HEK293 (cell line): Measurements from ENCODE around the gene P2RY6.

Source experiments
- IKZF3 ChIP-seq: fragments of 450-650 bp; IDR thresholded peaks from 2 replicates; pipeline ENCODE4 v1.5.0; 2018; ENCODE audit warnings: missing biosample characterization, mild to moderate bottlenecking, missing genetic modification characterization, moderate library complexity
- ZBTB1 ChIP-seq: fragments of 450-650 bp; formaldehyde crosslinking; IDR thresholded peaks from 2 replicates; pipeline ENCODE4 v1.5.1; 2016; ENCODE audit warnings: missing biosample characterization, missing genetic modification characterization
- ZBTB20 ChIP-seq: fragments of 450-650 bp; formaldehyde crosslinking; IDR thresholded peaks from 2 replicates; pipeline ENCODE4 v1.5.1; 2016; ENCODE audit warnings: missing biosample characterization, missing genetic modification characterization
- ZFP3 ChIP-seq: fragments of 450-650 bp; formaldehyde crosslinking; IDR thresholded peaks from 2 replicates; pipeline ENCODE4 v1.5.1; 2016; ENCODE audit warnings: low read depth, missing biosample characterization, missing genetic modification characterization
- ZNF112 ChIP-seq: fragments of 450-650 bp; formaldehyde crosslinking; IDR thresholded peaks from 2 replicates; pipeline ENCODE4 v1.5.0; 2017; ENCODE audit warnings: missing biosample characterization, missing genetic modification characterization
- ZNF169 ChIP-seq: fragments of 450-650 bp; formaldehyde crosslinking; IDR thresholded peaks from 2 replicates; pipeline ENCODE4 v1.5.1; 2016; ENCODE audit warnings: missing biosample characterization, missing genetic modification characterization
- ZNF274 ChIP-seq, 2 experiments: fragments of 200-500 bp in 1 of 2; fragments of 450-650 bp in 1 of 2; sonication (Bioruptor generic) in 1 of 2; formaldehyde crosslinking in 1 of 2; IDR thresholded peaks; 2 replicates each; pipeline versions ENCODE4 v1.5.1 to v1.6.1; 2014 to 2016; ENCODE audit warnings: borderline replicate concordance in 1 of 2, inconsistent platforms in 1 of 2, low read length in 1 of 2, missing biosample characterization in 1 of 2, missing genetic modification characterization in 1 of 2
- ZNF292 ChIP-seq: fragments of 450-650 bp; formaldehyde crosslinking; IDR thresholded peaks from 2 replicates; pipeline ENCODE4 v1.5.1; 2016; ENCODE audit warnings: low read depth, missing biosample characterization, missing genetic modification characterization, borderline replicate concordance
- ZNF302 ChIP-seq: fragments of 450-650 bp; formaldehyde crosslinking; IDR thresholded peaks from 2 replicates; pipeline ENCODE4 v1.5.1; 2016; ENCODE audit warnings: missing biosample characterization, missing genetic modification characterization, low read depth
- ZNF354C ChIP-seq: fragments of 450-650 bp; formaldehyde crosslinking; IDR thresholded peaks from 2 replicates; pipeline ENCODE4 v1.5.1; 2016; ENCODE audit warnings: missing biosample characterization, missing genetic modification characterization, low read depth, borderline replicate concordance
- ZNF670 ChIP-seq: fragments of 450-650 bp; formaldehyde crosslinking; IDR thresholded peaks from 2 replicates; pipeline ENCODE4 v1.5.1; 2016; ENCODE audit warnings: missing biosample characterization, missing genetic modification characterization, low read depth
- TF ChIP-seq, protein P1 (sequence below): fragments of 450-650 bp; formaldehyde crosslinking; IDR thresholded peaks from 2 replicates; pipeline ENCODE4 v1.5.1; 2016; ENCODE audit warnings: missing biosample characterization, missing genetic modification characterization
- TF ChIP-seq, protein P2 (sequence below): fragments of 450-650 bp; formaldehyde crosslinking; IDR thresholded peaks from 2 replicates; pipeline ENCODE4 v1.5.1; 2016; ENCODE audit warnings: missing biosample characterization, missing genetic modification characterization

DNA sequence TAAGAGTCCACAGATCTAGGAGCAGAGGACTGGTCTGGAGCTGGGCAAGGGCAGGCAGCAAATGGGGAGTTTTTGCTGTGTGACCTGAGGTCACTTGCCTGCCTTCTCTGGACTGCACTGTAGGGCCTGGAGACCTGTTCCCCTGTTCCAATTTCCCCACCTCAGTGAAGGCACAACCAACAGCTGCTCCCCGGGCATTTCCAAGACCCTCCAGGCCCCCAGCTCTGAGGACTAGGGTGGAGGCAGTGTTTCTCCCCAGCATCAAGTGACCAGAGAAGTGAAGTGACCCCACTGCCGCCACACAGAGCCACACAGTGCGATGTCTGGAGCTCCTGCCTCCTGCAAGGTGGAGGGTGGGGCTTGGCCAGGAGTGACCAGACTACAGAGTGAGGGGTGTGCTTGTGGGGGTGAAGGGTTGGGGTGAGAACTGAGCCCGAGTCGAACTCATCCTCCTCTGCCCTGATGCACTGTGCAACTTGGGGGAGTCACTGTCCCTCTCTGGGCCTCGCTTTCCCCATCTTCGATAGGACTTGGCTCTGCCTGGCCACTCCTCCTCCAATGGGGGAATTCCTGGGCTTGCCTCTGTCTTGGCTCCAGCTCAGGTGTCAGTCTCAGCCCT, 32.5 kb upstream of the P2RY6 start:
- TF ChIP-seq ZFP3 = no peak
- no peak for TF ChIP-seq IKZF3 (tag by site-specific recombination)
- TF ChIP-seq, protein P1, sequence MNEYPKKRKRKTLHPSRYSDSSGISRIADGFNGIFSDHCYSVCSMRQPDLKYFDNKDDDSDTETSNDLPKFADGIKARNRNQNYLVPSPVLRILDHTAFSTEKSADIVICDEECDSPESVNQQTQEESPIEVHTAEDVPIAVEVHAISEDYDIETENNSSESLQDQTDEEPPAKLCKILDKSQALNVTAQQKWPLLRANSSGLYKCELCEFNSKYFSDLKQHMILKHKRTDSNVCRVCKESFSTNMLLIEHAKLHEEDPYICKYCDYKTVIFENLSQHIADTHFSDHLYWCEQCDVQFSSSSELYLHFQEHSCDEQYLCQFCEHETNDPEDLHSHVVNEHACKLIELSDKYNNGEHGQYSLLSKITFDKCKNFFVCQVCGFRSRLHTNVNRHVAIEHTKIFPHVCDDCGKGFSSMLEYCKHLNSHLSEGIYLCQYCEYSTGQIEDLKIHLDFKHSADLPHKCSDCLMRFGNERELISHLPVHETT (tag by site-specific recombination) = no peak
- no peak for TF ChIP-seq ZBTB1
- no peak for TF ChIP-seq ZNF274 (IDR thresholded peaks at IDR 0.05; ENCODE audit: low read length)
- no peak for TF ChIP-seq ZNF274 (tag by site-specific recombination; IDR thresholded peaks at IDR 0.05; ENCODE audit: borderline replicate concordance)
- TF ChIP-seq, protein P2, sequence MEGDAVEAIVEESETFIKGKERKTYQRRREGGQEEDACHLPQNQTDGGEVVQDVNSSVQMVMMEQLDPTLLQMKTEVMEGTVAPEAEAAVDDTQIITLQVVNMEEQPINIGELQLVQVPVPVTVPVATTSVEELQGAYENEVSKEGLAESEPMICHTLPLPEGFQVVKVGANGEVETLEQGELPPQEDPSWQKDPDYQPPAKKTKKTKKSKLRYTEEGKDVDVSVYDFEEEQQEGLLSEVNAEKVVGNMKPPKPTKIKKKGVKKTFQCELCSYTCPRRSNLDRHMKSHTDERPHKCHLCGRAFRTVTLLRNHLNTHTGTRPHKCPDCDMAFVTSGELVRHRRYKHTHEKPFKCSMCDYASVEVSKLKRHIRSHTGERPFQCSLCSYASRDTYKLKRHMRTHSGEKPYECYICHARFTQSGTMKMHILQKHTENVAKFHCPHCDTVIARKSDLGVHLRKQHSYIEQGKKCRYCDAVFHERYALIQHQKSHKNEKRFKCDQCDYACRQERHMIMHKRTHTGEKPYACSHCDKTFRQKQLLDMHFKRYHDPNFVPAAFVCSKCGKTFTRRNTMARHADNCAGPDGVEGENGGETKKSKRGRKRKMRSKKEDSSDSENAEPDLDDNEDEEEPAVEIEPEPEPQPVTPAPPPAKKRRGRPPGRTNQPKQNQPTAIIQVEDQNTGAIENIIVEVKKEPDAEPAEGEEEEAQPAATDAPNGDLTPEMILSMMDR (tag by site-specific recombination) = no peak
- TF ChIP-seq ZBTB20 (tag by site-specific recombination) = no peak
- TF ChIP-seq ZNF292 (tag by site-specific recombination) = no peak
- no peak for TF ChIP-seq ZNF670 (tag by site-specific recombination)
- no peak for TF ChIP-seq ZNF354C (tag by site-specific recombination)
- TF ChIP-seq ZNF112 = no peak
- no peak for TF ChIP-seq ZNF169 (tag by site-specific recombination)
- TF ChIP-seq ZNF302 = no peak
